Thoracic aorta (tissue), 2 donors: ENCODE data around the gene SLC43A1. TPM values are rescaled to one million over a fixed set of nuclear protein-coding genes. Genes with fewer than 3 reads are reported as not detected.

Source experiments
- ATAC-seq: fragments of 150-250 bp; one replicate; pipeline ENCODE4 v1.8.0; 2017; ENCODE audit warnings: low read depth; ENCODE audit not compliant: insufficient number of reproducible peaks, low FRiP score
- DNase-seq: peaks from one replicate; pipeline ENCODE4 v3.0.0-alpha.2; 2020; ENCODE audit warnings: low spot score
- H3K27ac ChIP-seq, 2 donors: fragments of 200-600 bp; sonication (generic); 1 replicate in 1 of 2; 2 replicates in 1 of 2; pipeline ENCODE4 v1.5.1; 2016; ENCODE audit warnings: mild to moderate bottlenecking in 2 of 2, moderate library complexity in 2 of 2
- H3K27me3 ChIP-seq: fragments of 200-600 bp; sonication (generic); replicated peaks from 2 replicates; pipeline ENCODE4 v1.6.0; 2016; ENCODE audit warnings: mild to moderate bottlenecking; ENCODE audit not compliant: insufficient read depth
- H3K36me3 ChIP-seq: fragments of 200-600 bp; sonication (generic); one replicate; pipeline ENCODE4 v1.5.1; 2016
- H3K4me1 ChIP-seq, 2 donors: fragments of 200-600 bp; sonication (generic); 1 replicate in 1 of 2; 2 replicates in 1 of 2; pipeline versions ENCODE4 v1.5.1 to v1.6.0; 2016; ENCODE audit warnings: low read depth in 2 of 2, mild to moderate bottlenecking in 1 of 2; ENCODE audit not compliant: control insufficient read depth in 1 of 2
- H3K4me3 ChIP-seq: fragments of 200-600 bp; sonication (generic); 2 replicates; pipeline ENCODE4 v1.5.1; 2016; ENCODE audit warnings: mild to moderate bottlenecking
- H3K9me3 ChIP-seq: fragments of 200-600 bp; sonication (generic); 2 replicates; pipeline ENCODE4 v1.5.1; 2016
- CTCF ChIP-seq: fragments of 200-600 bp; sonication (generic); IDR thresholded peaks from one replicate; pipeline ENCODE4 v1.5.1; 2019; ENCODE audit warnings: antibody characterized with exemption
- total RNA-seq, 2 donors: library from RNA; depleted of rRNA; stranded (reverse); fragments of >200 nt; gene quantifications; one replicate each; pipeline versions ENCODE4 v1.1.0 to v1.2.3, GENCODE V29; 2016

SLC43A1 gene
- total RNA-seq, 2 donors from 2014 or later: 16.6 to 23.6 TPM

- H3K27ac ChIP-seq: no peak overlapping the region
- H3K9me3 ChIP-seq: no peaks in the 10 kb centered on the region
- no peaks in the 10 kb centered on the region for H3K36me3 ChIP-seq
- ATAC-seq (peak; percentile 58), DNase-seq (no peak)
- H3K4me3 ChIP-seq: no peak overlapping the region
- no peak for TF ChIP-seq CTCF
- no peaks in the 10 kb centered on the region for H3K27me3 ChIP-seq
- peaks cover 6% of the 10 kb centered on the region in 2 donors for H3K4me1 ChIP-seq
These were observed 80.6 kb downstream of the SLC43A1 start for GRCh38 chr11:57434640-57435546.

Other genes with a start within 250 kb of the SLC43A1 start
- gene TNKS1BP1, start 190.8 kb downstream of the SLC43A1 start, total RNA-seq: 100 to 1,000 TPM; 105 to 153 TPM
- gene SSRP1, start 179.8 kb downstream of the SLC43A1 start, total RNA-seq: 10 to 100 TPM; 42.0 to 51.4 TPM
- not detected for gene P2RX3, start 177.3 kb downstream of the SLC43A1 start, total RNA-seq
- not detected for gene PRG3, start 134.6 kb downstream of the SLC43A1 start, total RNA-seq
- under 1 TPM in 1 of 2 donors, not detected in 1; 0.54 TPM for gene PRG2, start 125.1 kb downstream of the SLC43A1 start, total RNA-seq
- gene SLC43A3, start 88.6 kb downstream of the SLC43A1 start, total RNA-seq: 10 to 100 TPM; 76.0 to 92.3 TPM
- under 1 TPM in 1 of 2 donors, not detected in 1; 0.35 TPM for gene RTN4RL2, start 55.2 kb downstream of the SLC43A1 start, total RNA-seq
- 10 to 100 TPM; 19.5 to 33.5 TPM for gene TIMM10, start 15.1 kb upstream of the SLC43A1 start, total RNA-seq
- not detected for gene SMTNL1, start 21.9 kb upstream of the SLC43A1 start, total RNA-seq
- 10 to 100 TPM; 22.6 to 45.8 TPM for gene UBE2L6, start 52.0 kb upstream of the SLC43A1 start, total RNA-seq
- gene SERPING1, start 82.0 kb upstream of the SLC43A1 start, total RNA-seq: 100 to 1,000 TPM; 674 to 695 TPM
- gene YPEL4, start 134.2 kb upstream of the SLC43A1 start, total RNA-seq: 1 to 10 TPM; 1.1 to 1.2 TPM
- gene CLP1, start 142.1 kb upstream of the SLC43A1 start, total RNA-seq: 10 to 100 TPM; 15.0 TPM
- 10 to 100 TPM; 46.0 to 53.3 TPM for gene ZDHHC5, start 152.4 kb upstream of the SLC43A1 start, total RNA-seq
- 10 to 100 TPM; 11.1 to 11.9 TPM for gene MED19, start 196.5 kb upstream of the SLC43A1 start, total RNA-seq
- 10 to 100 TPM; 47.4 to 57.2 TPM for gene TMX2, start 196.9 kb upstream of the SLC43A1 start, total RNA-seq
- gene SELENOH, start 225.8 kb upstream of the SLC43A1 start, total RNA-seq: 10 to 100 TPM; 73.9 to 78.0 TPM
- not detected for gene BTBD18, start 236.1 kb upstream of the SLC43A1 start, total RNA-seq
- 100 to 1,000 TPM in 1 of 2 donors, 10 to 100 TPM in 1; 95.3 to 119 TPM for gene CTNND1, start 246.1 kb upstream of the SLC43A1 start, total RNA-seq